ENCODE measurements around the gene TRAPPC1.
"Not testable (repeated sequence)": the region's sequence is repeated elsewhere in the genome, so short reads cannot be mapped to it uniquely, and the experiment has no call there.

The TRAPPC1 gene

DNA sequence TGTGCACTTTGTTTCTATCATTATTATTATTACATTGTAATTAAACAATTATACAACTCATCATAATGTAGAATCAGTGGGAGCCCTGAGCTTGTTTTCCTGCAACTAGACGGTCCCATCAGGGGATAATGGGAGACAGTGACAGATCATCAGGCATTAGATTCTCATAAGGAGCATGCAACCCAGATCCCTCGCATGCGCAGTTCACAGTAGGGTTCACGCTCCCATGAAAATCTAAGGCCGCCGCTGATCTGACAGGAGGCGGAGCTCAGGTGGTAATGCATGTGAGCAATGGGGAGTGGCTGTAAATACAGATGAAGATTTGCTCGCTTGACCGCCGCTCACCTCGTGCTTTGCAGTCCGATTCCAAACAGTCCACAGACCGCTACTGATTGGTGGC is 21.5 kb upstream of the TRAPPC1 start:
- not testable (repeated sequence) for H3K9me3 Mint-ChIP-seq; H3K27me3 Mint-ChIP-seq; DNase-seq; H3K4me1 Mint-ChIP-seq (ENCODE audit: low read depth in 2 of 2); H3K27ac Mint-ChIP-seq; H3K4me3 Mint-ChIP-seq; ATAC-seq (replicated peaks)
- peaks cover 12% of the 10 kb centered on the region for H3K36me3 Mint-ChIP-seq (ENCODE audit: insufficient read depth)

DNA sequence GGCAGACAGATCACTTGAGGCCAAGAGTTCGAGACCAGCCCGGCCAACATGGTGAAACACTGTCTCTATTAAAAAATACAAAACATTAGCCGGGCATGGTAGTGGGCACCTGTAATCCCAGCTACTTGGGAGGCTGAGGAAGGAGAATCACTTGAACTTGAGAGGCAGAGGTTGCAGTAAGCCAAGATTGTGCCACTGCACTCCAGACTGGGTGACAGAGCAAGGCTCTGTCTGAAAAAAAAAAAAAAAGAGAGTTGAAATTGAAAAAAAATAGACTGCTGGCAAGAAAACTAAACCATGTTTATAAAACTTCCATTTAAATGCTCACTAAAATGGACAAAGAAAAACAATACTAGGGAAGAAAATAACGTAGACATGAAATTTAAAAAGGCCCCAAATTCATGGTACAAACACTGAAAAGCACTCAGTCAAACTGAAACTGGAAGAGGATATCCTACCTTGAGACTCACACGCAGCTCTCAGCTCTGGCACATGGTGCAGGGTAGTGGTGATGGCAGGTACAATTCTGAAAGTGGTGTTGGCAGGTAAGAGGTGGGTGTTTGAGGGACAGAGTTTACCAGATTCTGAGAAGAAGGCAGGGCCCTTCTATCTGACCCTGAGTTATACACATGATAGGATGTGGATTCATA is 19.5 kb upstream of the TRAPPC1 start:
- ATAC-seq (replicated peaks) (peak; percentile 54), DNase-seq (no peak)
- Mint-ChIP-seq H3K36me3 (ENCODE audit: insufficient read depth) (peaks cover 23% of the 10 kb centered on the region), H3K27ac (peak overlapping the region; percentile 10 to 47), H3K4me3 (no peak overlapping the region), H3K4me1 (ENCODE audit: low read depth in 2 of 2) (peaks cover 4 to 5% of the 10 kb centered on the region in 2 donors), H3K27me3 (no peaks in the 10 kb centered on the region), H3K9me3 (no peaks in the 10 kb centered on the region)

DNA sequence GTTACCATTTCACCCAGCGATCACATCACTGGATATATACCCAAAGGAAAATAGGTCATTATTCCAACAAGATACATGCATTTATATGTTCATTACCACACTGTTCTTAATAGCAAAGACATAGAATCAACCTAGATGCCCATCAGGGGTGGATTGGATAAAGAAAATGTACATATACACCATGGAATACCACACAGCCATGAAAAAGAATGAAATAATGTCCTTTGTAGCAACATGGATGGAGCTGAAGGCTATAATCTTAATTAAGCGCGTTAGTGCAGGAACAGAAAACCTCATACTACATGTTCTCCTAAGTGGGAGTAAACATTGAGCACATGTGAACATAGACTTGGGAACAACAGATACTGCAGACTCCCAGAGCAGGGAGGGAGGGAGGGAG is 18.8 kb upstream of the TRAPPC1 start:
- H3K36me3 Mint-ChIP-seq (ENCODE audit: insufficient read depth), result peaks cover 28% of the 10 kb centered on the region

DNA sequence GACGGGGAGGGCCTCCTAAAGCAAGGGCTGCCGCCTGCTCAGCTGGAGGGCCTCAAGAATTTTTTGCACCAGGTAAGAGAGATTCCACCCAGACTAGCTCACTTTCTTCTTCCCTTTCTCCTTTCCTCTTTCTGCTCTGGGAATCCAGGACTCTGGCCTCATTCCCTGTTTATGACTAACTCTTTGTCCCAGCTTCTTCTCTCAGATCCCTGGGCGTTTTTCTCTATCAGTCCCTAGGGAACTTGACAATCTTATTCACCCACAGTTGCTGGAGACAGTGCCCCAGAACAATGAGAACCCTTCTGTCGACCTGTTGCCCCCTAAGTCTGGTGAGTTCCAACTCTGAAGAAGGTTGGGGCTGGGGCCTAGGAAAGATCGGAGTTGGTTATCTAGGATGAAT is 15.9 kb upstream of the TRAPPC1 start:
- ATAC-seq (replicated peaks), result no peak
- Mint-ChIP-seq H3K4me1 (ENCODE audit: low read depth in 2 of 2) (peaks cover 4 to 5% of the 10 kb centered on the region in 2 donors), H3K4me3 (no peak overlapping the region), H3K9me3 (no peaks in the 10 kb centered on the region), H3K27me3 (no peaks in the 10 kb centered on the region), H3K36me3 (ENCODE audit: insufficient read depth) (peaks cover 31% of the 10 kb centered on the region), H3K27ac (peak overlapping the region; percentile 44 to 55)
- no peak for DNase-seq

More for the DNA sequence above, 18.8 kb upstream of the TRAPPC1 start:
- no peak overlapping the region for H3K27ac Mint-ChIP-seq
- ATAC-seq (replicated peaks) (no peak), DNase-seq (no peak)
- H3K4me3 Mint-ChIP-seq, result no peak overlapping the region
- H3K4me1 Mint-ChIP-seq (ENCODE audit: low read depth in 2 of 2), result peaks cover 4 to 5% of the 10 kb centered on the region in 2 donors
- H3K27me3 Mint-ChIP-seq, result no peaks in the 10 kb centered on the region
- H3K9me3 Mint-ChIP-seq, result no peaks in the 10 kb centered on the region

DNA sequence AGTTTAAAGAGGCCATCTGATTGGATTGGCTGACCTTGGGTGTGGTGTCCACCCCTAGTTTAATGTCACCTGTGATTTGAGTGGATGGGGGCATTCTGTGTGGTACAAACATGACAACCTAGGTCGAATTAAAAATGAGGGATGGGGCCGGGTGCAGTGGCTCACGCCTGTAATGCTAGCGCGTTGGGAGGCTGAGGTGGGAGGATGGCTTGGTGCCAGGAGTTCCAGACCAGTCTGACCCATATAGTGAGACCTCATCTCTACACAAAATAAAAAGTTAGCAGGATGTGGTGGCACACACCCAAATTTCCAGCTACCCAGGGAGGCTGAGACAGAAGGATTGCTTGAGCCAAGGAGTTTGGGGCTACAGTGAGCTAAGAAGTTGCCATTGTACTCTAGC is 14.7 kb upstream of the TRAPPC1 start:
- H3K27ac Mint-ChIP-seq, result no peak overlapping the region
- H3K9me3 Mint-ChIP-seq, result no peaks in the 10 kb centered on the region
- DNase-seq (no peak), ATAC-seq (replicated peaks) (no peak)
- H3K27me3 Mint-ChIP-seq, result no peaks in the 10 kb centered on the region
- no peak overlapping the region for H3K4me3 Mint-ChIP-seq
- H3K4me1 Mint-ChIP-seq (ENCODE audit: low read depth in 2 of 2), result peaks cover 2 to 3% of the 10 kb centered on the region in 2 donors
- peaks cover 40% of the 10 kb centered on the region for H3K36me3 Mint-ChIP-seq (ENCODE audit: insufficient read depth)

DNA sequence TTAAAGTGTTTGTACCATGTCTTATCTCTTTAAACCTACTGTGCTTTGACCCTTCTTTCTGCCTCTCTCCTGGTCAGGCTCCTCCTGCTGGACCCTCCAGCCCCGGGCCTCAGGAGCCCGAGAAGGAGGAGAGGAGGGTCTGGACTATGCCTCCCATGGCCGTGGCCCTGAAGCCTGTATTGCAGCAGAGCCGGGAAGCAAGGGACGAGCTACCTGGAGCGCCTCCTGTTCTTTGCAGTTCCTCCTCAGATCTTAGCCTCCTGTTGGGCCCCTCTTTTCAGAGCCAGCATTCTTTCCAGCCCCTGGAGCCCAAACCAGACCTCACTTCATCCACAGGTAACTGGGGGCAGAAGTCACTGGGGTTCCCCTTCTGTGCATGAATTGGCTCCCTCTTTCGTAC is 13.9 kb upstream of the TRAPPC1 start:
- no peak for DNase-seq
- no peaks in the 10 kb centered on the region for H3K27me3 Mint-ChIP-seq
- ATAC-seq (replicated peaks), result no peak
- no peak overlapping the region for H3K4me3 Mint-ChIP-seq
- H3K36me3 Mint-ChIP-seq (ENCODE audit: insufficient read depth), result peaks cover 48% of the 10 kb centered on the region
- H3K4me1 Mint-ChIP-seq (ENCODE audit: low read depth in 2 of 2), result no peaks in the 10 kb centered on the region
- H3K27ac Mint-ChIP-seq, result no peak overlapping the region
- H3K9me3 Mint-ChIP-seq, result no peaks in the 10 kb centered on the region

DNA sequence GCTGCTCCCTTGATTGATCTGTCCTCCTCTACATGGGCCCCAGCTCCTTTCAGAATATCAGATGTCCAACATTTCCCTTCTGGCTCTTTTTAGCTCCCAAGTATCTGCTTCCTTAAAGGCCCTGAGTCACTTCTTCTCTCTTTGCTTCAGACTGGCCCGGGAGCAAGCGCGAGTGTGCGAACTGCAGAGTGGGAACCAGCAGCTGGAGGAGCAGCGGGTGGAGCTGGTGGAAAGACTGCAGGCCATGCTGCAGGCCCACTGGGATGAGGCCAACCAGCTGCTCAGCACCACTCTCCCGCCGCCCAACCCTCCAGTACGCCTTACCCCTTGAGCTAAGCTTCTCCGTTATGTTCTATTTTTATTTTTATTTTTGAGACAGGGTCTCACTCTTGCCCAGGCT is 12.6 kb upstream of the TRAPPC1 start:
- Mint-ChIP-seq H3K36me3 (ENCODE audit: insufficient read depth) (peaks cover 47% of the 10 kb centered on the region), H3K27ac (no peak overlapping the region), H3K27me3 (no peaks in the 10 kb centered on the region), H3K9me3 (no peaks in the 10 kb centered on the region), H3K4me1 (ENCODE audit: low read depth in 2 of 2) (no peaks in the 10 kb centered on the region), H3K4me3 (no peak overlapping the region)
- ATAC-seq (replicated peaks), result no peak
- no peak for DNase-seq

DNA sequence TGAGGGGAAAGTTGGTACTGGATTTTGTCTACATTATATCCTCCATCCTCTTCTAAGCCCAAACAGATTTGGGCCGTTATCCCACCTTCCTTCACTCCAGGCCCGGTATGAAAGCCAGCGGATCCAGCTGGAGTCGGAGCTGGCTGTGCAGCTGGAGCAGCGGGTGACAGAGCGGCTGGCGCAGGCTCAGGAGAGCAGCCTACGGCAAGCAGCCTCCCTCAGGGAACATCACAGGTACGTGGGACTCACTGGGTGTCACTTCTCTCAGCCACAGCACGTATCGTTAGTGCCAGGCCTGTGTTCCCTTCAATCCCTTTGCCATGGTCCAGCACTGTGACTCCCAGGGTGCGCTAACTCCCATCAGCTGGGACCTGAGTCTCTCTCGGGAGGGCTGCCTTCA is 11.5 kb upstream of the TRAPPC1 start:
- no peaks in the 10 kb centered on the region for H3K4me1 Mint-ChIP-seq (ENCODE audit: low read depth in 2 of 2)
- no peak overlapping the region for H3K27ac Mint-ChIP-seq
- ATAC-seq (replicated peaks) (no peak), DNase-seq (no peak)
- H3K27me3 Mint-ChIP-seq, result no peaks in the 10 kb centered on the region
- H3K4me3 Mint-ChIP-seq, result no peak overlapping the region
- H3K36me3 Mint-ChIP-seq (ENCODE audit: insufficient read depth), result peaks cover 38% of the 10 kb centered on the region
- H3K9me3 Mint-ChIP-seq, result no peaks in the 10 kb centered on the region

DNA sequence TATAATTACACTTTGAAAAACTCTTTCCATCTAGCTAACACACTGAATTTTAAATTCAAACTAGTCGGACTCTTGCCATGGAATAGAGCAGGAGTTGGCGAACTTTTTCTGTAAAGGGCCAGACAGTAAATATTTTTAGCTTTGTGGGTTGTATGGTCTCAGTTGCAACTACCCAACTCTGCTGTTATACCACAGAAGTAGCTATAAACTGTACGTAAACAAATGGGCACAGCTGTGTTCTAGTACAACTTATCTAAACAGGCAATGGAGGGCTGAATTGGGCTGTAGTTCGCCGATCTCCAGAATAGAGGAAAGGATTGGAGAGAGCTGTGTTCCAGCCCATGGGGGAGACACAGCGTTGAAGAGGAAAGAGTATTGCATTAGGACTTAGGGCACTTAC is 9.0 kb upstream of the TRAPPC1 start:
- H3K27me3 Mint-ChIP-seq, result no peaks in the 10 kb centered on the region
- H3K4me1 Mint-ChIP-seq (ENCODE audit: low read depth in 2 of 2), result no peaks in the 10 kb centered on the region
- H3K27ac Mint-ChIP-seq, result no peak overlapping the region
- DNase-seq (no peak), ATAC-seq (replicated peaks) (no peak)
- no peak overlapping the region for H3K4me3 Mint-ChIP-seq
- H3K36me3 Mint-ChIP-seq (ENCODE audit: insufficient read depth), result peaks cover 44% of the 10 kb centered on the region
- no peaks in the 10 kb centered on the region for H3K9me3 Mint-ChIP-seq

DNA sequence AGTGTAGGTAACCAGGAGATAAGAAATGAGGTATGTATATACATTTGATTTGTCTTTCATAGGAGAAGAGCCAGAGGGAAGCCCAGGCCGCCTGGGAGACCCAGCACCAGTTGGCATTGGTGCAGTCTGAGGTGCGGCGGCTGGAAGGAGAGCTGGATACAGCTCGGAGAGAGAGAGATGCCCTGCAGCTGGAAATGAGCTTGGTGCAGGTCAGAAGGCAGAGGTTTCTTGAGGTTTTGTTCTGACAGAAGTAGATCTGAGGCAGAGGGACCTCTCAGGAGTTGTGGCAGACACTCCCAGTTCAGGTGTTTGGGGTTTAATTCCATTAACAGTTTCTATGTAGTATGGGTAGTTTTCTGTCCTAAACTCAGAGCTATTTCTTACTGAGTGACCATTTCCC is 8.3 kb upstream of the TRAPPC1 start:
- ATAC-seq (replicated peaks) (no peak), DNase-seq (no peak)
- H3K27ac Mint-ChIP-seq, result no peak overlapping the region
- H3K4me3 Mint-ChIP-seq, result no peak overlapping the region
- no peaks in the 10 kb centered on the region for H3K27me3 Mint-ChIP-seq
- no peaks in the 10 kb centered on the region for H3K9me3 Mint-ChIP-seq
- peaks cover 42% of the 10 kb centered on the region for H3K36me3 Mint-ChIP-seq (ENCODE audit: insufficient read depth)
- H3K4me1 Mint-ChIP-seq (ENCODE audit: low read depth in 2 of 2), result no peaks in the 10 kb centered on the region

DNA sequence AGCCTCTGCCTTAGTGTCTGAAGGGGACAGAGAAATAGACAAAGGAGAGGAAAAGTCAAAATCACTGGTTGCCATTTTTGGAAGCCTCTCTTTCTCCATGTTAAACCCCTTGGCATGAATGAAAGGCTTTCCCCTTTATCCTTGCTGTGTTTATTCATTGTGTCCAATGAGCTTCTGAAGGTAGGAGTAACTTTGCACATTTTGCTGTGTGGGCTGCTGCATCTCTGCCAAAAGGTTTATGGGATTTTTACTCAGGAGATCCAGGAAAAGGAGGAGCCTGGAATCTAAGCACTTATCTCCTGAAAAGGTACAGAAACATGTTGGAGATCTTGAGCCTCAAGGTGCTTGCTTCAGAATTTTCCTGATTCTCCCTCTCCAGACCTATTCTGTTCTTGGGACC is 4.1 kb upstream of the TRAPPC1 start:
- Mint-ChIP-seq H3K27me3 (no peaks in the 10 kb centered on the region), H3K36me3 (ENCODE audit: insufficient read depth) (peaks cover 38% of the 10 kb centered on the region), H3K27ac (no peak overlapping the region), H3K9me3 (no peaks in the 10 kb centered on the region), H3K4me1 (ENCODE audit: low read depth in 2 of 2) (peaks cover 23 to 33% of the 10 kb centered on the region in 2 donors), H3K4me3 (no peak overlapping the region)
- DNase-seq (no peak), ATAC-seq (replicated peaks) (no peak)

DNA sequence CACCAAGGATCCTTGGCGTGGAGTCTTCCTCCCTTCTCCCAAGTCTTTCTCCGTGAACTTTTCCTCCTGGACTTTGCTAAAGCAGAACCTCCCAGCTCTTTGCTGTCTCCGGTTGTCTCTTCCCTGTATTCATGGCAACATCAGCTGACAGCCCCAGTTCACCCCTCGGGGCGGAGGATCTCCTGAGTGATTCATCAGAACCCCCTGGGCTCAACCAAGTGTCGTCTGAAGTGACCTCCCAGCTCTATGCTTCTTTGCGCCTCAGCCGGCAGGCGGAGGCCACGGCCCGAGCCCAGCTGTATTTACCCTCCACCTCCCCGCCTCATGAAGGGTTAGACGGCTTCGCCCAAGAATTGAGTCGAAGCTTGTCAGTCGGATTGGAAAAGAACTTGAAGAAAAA is 1.2 kb upstream of the TRAPPC1 start:
- Mint-ChIP-seq H3K9me3 (no peaks in the 10 kb centered on the region), H3K36me3 (ENCODE audit: insufficient read depth) (peaks cover 31% of the 10 kb centered on the region), H3K4me3 (peak overlapping the region; percentile 87 to 88), H3K27me3 (no peaks in the 10 kb centered on the region), H3K4me1 (ENCODE audit: low read depth in 2 of 2) (peaks cover 37 to 45% of the 10 kb centered on the region in 2 donors), H3K27ac (peak overlapping the region; percentile 92 to 93)
- no peak for ATAC-seq (replicated peaks)
- DNase-seq, result no peak

DNA sequence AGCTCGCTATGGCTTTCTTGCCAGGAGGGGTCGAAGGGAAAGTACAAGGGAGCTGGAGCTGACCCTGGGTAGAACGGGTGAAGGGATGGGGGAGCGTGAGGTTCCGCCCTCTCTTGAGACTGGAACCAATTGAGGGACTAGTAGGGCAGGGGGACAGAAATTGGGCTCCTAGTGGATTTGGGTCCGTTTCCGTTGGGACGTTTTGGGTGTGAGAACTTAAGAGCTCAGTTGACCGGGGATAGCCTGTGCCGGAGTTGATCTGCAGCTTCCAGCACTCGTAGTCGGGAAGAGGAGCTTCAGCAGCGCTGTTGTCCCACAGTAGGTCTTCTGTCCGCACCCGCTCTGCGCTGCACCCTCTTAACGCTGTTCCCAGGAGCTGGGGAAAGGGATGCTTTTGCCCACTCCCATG is 741 bp upstream of the TRAPPC1 start:
- Mint-ChIP-seq H3K27me3 (no peaks in the 10 kb centered on the region), H3K9me3 (no peaks in the 10 kb centered on the region), H3K4me3 (peak overlapping the region; percentile 87 to 88), H3K36me3 (ENCODE audit: insufficient read depth) (peaks cover 27% of the 10 kb centered on the region), H3K27ac (peak overlapping the region; percentile 92 to 93), H3K4me1 (ENCODE audit: low read depth in 2 of 2) (peaks cover 39 to 45% of the 10 kb centered on the region in 2 donors)
- ATAC-seq (replicated peaks) (peak; percentile 10), DNase-seq (peak in 2 of 3 experiments; percentile 11 to 14)

DNA sequence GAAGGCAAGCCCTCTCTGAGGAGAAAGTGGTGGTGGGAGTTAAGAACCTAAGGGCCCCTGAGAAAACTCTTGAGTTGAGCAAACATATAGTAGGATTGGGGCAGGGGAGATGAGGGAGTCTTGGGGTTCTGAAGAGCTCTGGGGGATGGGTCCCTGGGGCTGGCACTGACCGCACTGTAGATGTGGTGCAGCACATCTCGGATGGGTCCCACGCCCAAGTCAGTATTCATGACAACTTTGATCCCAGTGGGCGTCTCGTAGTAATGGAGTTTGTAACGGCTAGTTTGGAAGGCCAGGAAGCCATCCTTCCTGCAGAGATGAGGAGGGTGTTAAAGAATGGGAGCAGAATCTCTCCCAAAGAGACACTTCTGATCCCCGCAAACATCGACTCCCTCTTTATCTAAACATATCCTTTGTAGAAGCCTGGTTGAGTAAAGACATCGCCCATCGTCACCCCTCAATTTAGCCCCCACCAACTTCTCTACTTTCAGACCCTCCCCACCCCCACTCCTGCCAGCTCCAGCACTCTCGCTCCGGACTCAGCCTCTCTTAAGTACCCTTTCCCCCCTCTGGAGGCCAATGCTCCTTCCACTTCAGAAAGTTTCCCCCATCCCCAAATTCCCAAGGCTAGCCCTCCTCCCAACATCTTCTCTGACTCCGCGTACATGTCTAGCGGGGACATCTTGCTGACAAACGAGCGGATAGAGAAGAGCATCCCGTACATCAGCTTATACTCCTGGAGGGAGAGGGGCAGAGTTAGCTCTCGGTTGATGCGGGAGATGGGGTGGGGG is 710 bp downstream of the TRAPPC1 start:
- ATAC-seq (replicated peaks) (no peak), DNase-seq (no peak)
- peaks cover 16% of the 10 kb centered on the region for H3K36me3 Mint-ChIP-seq (ENCODE audit: insufficient read depth)
- no peaks in the 10 kb centered on the region for H3K9me3 Mint-ChIP-seq
- H3K27ac Mint-ChIP-seq, result peak overlapping the region; percentile 92 to 93
- peak overlapping the region; percentile 87 to 88 for H3K4me3 Mint-ChIP-seq
- H3K27me3 Mint-ChIP-seq, result no peaks in the 10 kb centered on the region
- peaks cover 39 to 45% of the 10 kb centered on the region in 2 donors for H3K4me1 Mint-ChIP-seq (ENCODE audit: low read depth in 2 of 2)
